Embryonic facial prominence (tissue), 1 donor: Measurements from ENCODE around the gene KRTAP1-3.
"Not testable (repeated sequence)": the region's sequence is repeated elsewhere in the genome, so short reads cannot be mapped to it uniquely, and the experiment has no call there.

Experiments used
- DNase-seq: peaks from one replicate; pipeline ENCODE4 v3.0.0-alpha.2; 2016; ENCODE audit errors: extremely low spot score

Gene KRTAP1-3

DNA sequence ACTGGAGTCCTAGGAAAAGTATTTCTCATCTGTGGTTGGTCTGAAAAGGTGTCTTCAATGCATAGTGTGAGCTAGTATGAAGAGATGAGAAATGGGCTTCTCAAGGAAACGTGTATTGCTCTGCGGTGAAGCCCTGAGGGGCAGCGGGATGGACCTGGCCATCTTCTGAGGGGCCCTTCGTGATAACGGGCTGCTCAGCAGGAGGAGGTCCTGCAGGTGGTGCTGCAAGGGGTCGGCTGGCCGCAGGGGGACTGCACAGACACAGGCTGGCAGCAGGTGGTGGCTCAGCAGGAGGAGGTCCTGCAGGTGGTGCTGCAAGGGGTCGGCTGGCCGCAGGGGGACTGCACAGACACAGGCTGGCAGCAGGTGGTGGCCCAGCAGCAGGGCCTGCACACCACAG lies 19.9 kb upstream of the KRTAP1-3 start:
- not testable (repeated sequence) for DNase-seq

- DNase-seq = no peak
Measured at GRCh38 chr17:41054025-41054424, 19.4 kb upstream of the KRTAP1-3 start.

GRCh38 chr17:41052566-41052965 lies 17.9 kb upstream of the KRTAP1-3 start:
- DNase-seq = no peak

GRCh38 chr17:41049110-41049509 lies 14.4 kb upstream of the KRTAP1-3 start:
- no peak for DNase-seq

DNA sequence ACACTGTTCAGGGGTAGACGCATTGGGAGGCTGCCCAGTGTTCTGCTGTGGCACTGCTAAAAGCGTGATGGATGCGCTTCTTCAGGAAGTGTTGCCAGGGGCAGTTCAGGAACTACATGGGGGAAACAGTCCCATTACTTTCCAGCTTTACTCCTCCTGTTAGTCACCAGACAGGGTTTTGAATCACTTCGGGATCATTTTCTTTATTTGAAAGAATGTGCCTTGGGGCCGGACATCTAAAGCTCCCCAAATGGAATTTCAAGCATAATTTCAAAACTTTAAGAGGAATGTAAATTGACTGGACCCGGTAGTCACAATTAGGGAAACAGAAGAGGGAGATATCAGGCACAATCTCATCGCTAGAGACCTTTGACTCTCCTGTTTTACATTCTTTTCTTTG lies 13.8 kb upstream of the KRTAP1-3 start:
- DNase-seq = no peak

DNA sequence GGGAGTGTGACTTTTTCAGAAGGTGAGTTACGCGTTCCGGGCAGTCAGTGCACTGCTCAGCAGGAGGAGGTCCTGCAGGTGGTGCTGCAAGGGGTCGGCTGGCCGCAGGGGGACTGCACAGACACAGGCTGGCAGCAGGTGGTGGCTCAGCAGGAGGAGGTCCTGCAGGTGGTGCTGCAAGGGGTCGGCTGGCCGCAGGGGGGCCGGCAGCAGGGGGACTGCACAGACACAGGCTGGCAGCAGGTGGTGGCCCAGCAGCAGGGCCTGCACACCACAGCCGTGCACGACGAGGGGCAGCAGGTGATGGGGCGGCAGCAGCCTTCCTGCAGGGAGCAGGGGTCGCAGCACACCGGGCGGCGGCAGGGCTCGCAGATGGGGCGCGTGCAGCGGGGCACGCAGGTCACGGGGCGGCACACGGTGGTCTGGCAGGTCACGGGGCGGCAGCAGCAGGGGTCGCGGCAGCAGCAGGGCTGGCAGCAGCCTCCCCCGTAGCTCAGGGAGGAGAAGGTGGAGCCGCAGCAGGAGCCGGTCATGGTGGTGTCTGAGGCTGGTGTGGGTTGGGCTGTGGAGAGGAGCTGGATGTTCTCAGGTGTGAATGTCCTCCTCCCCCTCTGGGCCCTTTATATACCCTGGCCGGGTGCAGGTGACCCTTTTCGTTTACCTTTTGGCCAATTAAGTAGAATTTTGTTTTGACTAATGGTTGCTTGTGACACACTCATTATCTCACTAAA lies 12.2 kb upstream of the KRTAP1-3 start, which contains the start of gene KRTAP2-1:
Gene KRTAP2-1, minus strand, starts transcription at position 582 of the 731 bp plus-strand sequence. Its CDS starts 49 bp downstream, at position 533.
- not testable (repeated sequence) for DNase-seq

DNA sequence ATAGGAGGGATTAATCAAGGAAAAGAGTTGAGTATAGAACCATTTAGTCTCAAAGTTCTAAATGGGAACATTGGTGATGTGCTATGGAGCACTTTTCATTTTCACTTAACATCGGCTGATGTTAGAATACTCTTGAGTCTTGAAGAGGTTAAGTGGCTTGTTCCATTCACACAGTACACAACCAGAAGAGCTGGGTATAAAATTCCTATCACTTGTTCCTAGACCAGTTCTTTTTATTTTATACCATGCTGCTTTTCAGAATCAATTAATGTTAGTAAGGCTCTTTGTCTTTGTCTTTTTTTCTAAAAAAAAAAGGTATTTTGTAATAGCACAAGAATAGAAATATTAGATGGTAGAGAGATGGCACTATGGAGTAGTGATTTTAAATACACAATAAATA lies 8.3 kb upstream of the KRTAP1-3 start:
- DNase-seq = no peak

- not testable (repeated sequence) for DNase-seq
Measured at GRCh38 chr17:41040783-41041571, 6.3 kb upstream of the KRTAP1-3 start, which contains the start of gene KRTAP1-1. TSS of gene KRTAP1-1 (minus strand) at chr17:41041450. CDS start at chr17:41041397, 53 bp downstream.

GRCh38 chr17:41037853-41038350 lies 3.2 kb upstream of the KRTAP1-3 start:
- DNase-seq = no peak

DNA sequence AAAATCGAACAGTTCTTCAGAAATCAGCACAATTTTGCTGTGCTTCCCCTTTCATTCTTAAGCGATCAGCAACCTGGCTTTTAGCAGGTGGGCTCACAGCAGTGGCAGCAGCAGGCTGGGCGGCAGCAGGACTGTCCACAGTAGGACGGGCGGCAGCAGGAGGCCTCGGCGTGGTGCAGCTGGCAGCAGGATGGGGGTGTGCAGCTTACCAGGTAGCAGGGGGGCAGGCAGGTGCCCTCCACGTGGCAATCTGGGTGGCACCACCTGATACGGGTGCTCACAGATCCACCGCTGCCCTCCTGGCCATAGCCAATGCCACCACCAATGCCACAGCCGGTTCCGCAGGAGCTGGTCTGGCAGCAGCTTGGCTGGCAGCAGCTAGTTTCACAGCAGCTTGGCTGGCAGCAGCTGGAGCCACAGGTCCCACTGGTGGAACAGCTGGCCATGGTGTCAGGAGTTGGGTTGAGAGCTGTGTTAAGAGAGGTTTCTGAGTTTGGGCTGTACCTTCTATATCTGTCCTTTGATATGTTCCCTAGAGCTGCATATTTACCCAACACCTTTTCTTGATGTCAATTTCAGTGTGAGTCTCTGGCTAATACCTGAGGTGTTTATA lies 4.9 kb downstream of the KRTAP1-3 start, which contains the start of gene KRTAP1-4:
Gene KRTAP1-4, minus strand, starts transcription at position 563 of the 613 bp plus-strand sequence. Its CDS starts 117 bp downstream, at position 446.
- DNase-seq = no peak

DNA sequence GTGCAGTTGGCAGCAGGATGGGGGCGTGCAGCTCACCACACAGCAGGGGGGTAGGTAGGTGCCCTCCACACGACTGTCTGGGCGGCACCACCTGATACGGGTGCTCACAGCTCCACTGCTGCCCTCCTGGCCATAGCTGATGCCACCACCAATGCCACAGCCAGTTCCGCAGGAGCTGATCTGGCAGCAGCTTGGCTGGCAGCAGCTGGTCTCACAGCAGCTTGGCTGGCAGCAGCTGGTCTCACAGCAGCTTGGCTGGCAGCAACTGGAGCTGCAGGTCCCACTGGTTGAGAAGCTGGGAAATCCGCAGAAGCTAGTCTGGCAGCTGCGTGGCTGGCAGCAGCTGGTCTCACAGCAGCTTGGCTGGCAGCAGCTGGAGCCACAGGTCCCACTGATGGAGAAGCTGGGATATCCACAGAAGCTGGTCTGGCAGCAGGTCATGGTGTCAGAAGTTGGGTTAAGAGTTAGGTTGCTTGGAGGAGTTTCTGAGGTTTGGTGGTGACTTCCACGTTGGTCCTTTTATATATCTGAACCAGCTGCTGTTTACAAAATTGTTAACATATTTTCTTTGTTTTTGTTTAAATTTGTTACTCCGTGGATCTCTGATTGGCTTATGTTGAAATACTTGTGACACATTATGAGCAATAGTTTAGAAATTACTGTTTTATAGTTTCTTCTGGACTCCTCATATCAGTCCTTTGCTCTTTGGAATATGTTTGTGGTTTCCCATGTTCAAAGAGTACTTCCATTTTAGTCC lies 7.8 kb downstream of the KRTAP1-3 start, which contains the start of gene KRTAP1-5:
Gene KRTAP1-5, minus strand, starts transcription at position 494 of the 757 bp plus-strand sequence. Its CDS starts 53 bp downstream, at position 441.
- no peak for DNase-seq

DNA sequence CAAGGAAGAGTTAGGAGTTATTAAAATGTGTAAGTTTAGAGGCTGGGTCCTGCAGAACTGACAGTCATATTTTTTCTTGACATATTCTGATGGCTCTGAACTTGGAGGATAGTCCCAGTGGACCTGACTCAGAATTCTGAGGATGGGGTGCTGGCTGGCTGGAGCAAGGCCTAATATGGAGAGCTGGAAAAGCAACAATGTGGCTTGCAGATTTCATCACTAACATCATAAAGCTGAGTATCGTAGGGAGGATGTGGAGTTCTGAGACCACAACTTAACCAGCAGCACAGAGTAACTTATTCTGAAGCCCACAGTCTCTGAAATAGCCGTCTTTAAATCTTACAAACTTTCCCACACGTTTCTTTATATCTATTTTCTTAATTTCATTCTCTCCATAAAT lies 10.0 kb downstream of the KRTAP1-3 start:
- no peak for DNase-seq

DNA sequence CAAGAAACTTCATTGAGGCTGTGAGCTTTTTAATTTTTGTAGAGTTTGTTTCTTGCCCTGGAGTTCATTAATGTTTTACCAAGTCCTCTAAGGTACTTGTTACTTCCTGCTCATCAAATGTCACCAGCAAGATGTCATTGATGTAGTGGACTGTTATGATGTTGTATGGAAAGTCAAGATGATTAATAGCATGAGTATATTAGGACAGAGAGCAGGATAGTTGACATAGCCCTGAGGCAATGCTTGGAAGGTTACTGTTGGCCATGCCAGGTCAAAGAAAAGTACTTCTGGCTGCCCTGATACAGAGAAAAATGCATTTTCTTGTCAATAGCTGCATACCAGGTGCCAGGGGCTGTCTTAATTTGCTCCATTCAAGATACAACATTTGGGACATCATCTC lies 14.3 kb downstream of the KRTAP1-3 start:
- DNase-seq = no peak

DNA sequence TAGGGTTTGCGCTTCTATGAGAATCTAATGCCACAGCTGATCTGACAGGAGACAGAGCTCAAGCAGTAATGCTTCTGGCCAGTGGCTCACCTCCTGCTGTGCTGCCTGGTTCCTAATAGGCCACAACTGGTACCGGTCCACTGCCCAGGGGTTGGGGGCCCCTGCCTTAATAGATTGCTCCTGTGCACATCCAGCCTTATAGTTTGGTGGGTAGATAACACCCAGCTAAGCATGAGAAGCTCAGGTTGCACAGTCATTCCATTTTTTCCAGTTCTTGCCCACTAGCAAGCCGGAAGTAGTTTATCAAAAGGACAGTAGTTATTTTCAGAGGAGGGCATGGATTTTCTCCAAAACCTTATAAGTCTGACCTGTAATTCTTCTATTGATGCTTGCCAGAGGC lies 15.3 kb downstream of the KRTAP1-3 start:
- no peak for DNase-seq

DNA sequence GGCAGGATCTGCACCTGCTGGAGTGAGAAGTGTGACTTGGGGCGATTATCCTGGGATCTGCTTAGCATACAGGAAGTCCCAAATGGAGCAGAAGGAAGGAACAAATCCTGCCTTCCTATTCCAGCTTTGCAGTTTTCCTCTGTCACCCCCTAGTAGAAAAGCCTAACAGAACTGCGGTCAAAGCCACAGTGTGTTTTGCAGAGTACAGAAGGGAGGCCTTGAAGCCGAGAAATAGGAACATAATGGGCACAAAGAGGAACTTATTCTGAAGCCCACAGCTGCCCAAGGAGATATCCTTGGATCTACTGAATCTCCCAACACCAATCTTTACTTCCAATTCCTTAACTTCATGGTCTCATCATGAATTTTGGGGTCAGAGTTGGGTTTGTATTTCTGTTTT lies 16.1 kb downstream of the KRTAP1-3 start:
- DNase-seq = no peak

GRCh38 chr17:41016578-41017215 lies 18.0 kb downstream of the KRTAP1-3 start:
- no peak for DNase-seq

DNA sequence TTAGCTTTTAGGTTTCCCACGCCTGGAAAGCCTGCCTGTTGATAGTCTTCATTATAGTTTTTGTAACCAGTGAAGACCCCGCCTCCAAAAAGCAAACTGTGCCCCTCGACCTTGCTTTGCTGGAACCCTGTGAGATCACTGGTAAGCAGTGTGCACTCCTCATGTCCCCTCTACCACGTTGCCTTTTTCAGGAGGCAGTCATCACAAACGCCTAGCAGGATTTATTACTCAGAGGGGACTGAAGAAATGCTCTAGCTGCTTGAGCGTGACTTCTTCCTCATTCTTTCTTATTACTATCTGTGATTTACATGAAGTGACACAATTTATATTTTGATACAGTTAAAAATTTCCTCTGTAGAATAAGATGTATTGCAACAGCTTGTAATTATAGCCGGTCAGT lies 19.2 kb downstream of the KRTAP1-3 start:
- DNase-seq = no peak

- no peak for DNase-seq
Measured at GRCh38 chr17:41013606-41014005, 21.1 kb downstream of the KRTAP1-3 start.

- DNase-seq = no peak
Measured at GRCh38 chr17:41013181-41013580, 21.5 kb downstream of the KRTAP1-3 start.

GRCh38 chr17:41012326-41013120 lies 22.2 kb downstream of the KRTAP1-3 start:
- DNase-seq = no peak
